CD4-positive, alpha-beta T cell (primary cell): ENCODE results near the gene NTM. TPM values are rescaled to one million over a fixed set of nuclear protein-coding genes. Genes with fewer than 3 reads are reported as not detected.

Experiments used
- ATAC-seq: fragments of 200-7000 bp; cut with Tn5 transposase; one replicate; pipeline ENCODE4 v1.10.0; 2022; ENCODE audit warnings: mild to moderate bottlenecking; ENCODE audit not compliant: poor library complexity
- CTCF ChIA-PET: fragments of 350-600 bp; sonication (Branson Sonifier 250); formaldehyde crosslinking; loops from one replicate; lab custom pipeline; 2021; ENCODE audit warnings: antibody characterized with exemption, inconsistent platforms; lab: Charles Lee
- POLR2A ChIA-PET: fragments of 350-600 bp; sonication (Branson Sonifier 250); formaldehyde crosslinking; loops from one replicate; lab custom pipeline; 2021; ENCODE audit warnings: antibody characterized with exemption, inconsistent platforms; lab: Charles Lee
- DNase-seq, 14 experiments: peaks; one replicate each; pipeline ENCODE4 v3.0.0-alpha.2; 2013 to 2020; ENCODE audit warnings: mixed read lengths in 2 of 14
- H3K27ac ChIP-seq, 2 donors: one replicate each; pipeline versions ENCODE4 v1.5.1 to v1.7.0; 2013; ENCODE audit warnings: low read length in 2 of 2, low read depth in 1 of 2, mild to moderate bottlenecking in 1 of 2
- H3K27me3 ChIP-seq, 2 experiments: 1 replicate in 1 of 2; 2 replicates in 1 of 2; pipeline versions ENCODE4 v1.6.1 to v1.7.0; 2013; ENCODE audit warnings: low read length in 2 of 2, control low read depth in 1 of 2, mild to moderate bottlenecking in 1 of 2, moderate library complexity in 1 of 2; ENCODE audit not compliant: insufficient read depth in 2 of 2, control insufficient read depth in 1 of 2
- H3K36me3 ChIP-seq: one replicate; pipeline ENCODE4 v1.6.1; 2013; ENCODE audit warnings: low read length, control low read depth; ENCODE audit not compliant: insufficient read depth
- H3K4me1 ChIP-seq: one replicate; pipeline ENCODE4 v1.6.1; 2013; ENCODE audit warnings: low read length, control low read depth; ENCODE audit not compliant: insufficient read depth
- H3K4me3 ChIP-seq: one replicate; pipeline ENCODE4 v1.5.1; 2013; ENCODE audit warnings: mild to moderate bottlenecking, low read length, moderate library complexity
- H3K9me3 ChIP-seq, 2 experiments: 1 replicate in 1 of 2; 2 replicates in 1 of 2; pipeline versions ENCODE4 v1.6.1 to v1.7.0; 2013; ENCODE audit warnings: low read length in 2 of 2, mild to moderate bottlenecking in 2 of 2, control low read depth in 1 of 2, moderate library complexity in 1 of 2; ENCODE audit not compliant: control insufficient read depth in 1 of 2, insufficient read depth in 1 of 2
- H3K27ac Mint-ChIP-seq: one replicate; pipeline ENCODE4 v1.8.0; 2020; ENCODE audit warnings: mixed read lengths
- H3K27me3 Mint-ChIP-seq: one replicate; pipeline ENCODE4 v1.8.0; 2021; ENCODE audit warnings: mixed read lengths
- H3K36me3 Mint-ChIP-seq: one replicate; pipeline ENCODE4 v1.8.0; 2021; ENCODE audit warnings: low read depth, mixed read lengths
- H3K4me1 Mint-ChIP-seq: one replicate; pipeline ENCODE4 v1.8.0; 2021; ENCODE audit warnings: low read depth, mixed read lengths
- H3K4me3 Mint-ChIP-seq: one replicate; pipeline ENCODE4 v1.8.0; 2020; ENCODE audit warnings: mild to moderate bottlenecking, mixed read lengths
- H3K9me3 Mint-ChIP-seq: one replicate; pipeline ENCODE4 v1.8.0; 2020; ENCODE audit warnings: mixed read lengths
- CTCF ChIP-seq: fragments of 200-600 bp; IDR thresholded peaks from one replicate; pipeline ENCODE4 v1.8.0; 2022; ENCODE audit warnings: antibody characterized with exemption, mild to moderate bottlenecking
- intact Hi-C, 2 experiments: fragments of 100-400 bp; cut with DNase I in 1 of 2; cut with micrococcal nuclease in 1 of 2; formaldehyde crosslinking; loops; one replicate each; pipeline versions ENCODE4 v1.15.1 to v1.9.0; 2023 to 2025; cut with DNase I, micrococcal nuclease
- total RNA-seq, 174 experiments: library from RNA in 2 of 174; stranded (reverse) in 2 of 174; gene quantifications; one replicate each; pipeline ENCODE4 v1.2.3 and lab custom pipeline; 2021 to 2026

The NTM gene
- total RNA-seq, 2 experiments from 2014 or later: not detected

GRCh38 chr11:132187814-132188213 is 817.4 kb downstream of the NTM start:
- CTCF ChIA-PET: no interaction called here

GRCh38 chr11:132196928-132197327 is 826.5 kb downstream of the NTM start:
- Mint-ChIP-seq H3K9me3 (peaks cover 7% of the 10 kb centered on the region), H3K36me3 (no peaks in the 10 kb centered on the region), H3K27me3 (no peaks in the 10 kb centered on the region), H3K4me1 (no peaks in the 10 kb centered on the region), H3K27ac (no peak overlapping the region), H3K4me3 (no peak overlapping the region)
- ChIA-PET CTCF (no interaction called here), POLR2A (no interaction called here)
- no peak for TF ChIP-seq CTCF
- H3K27ac ChIP-seq: no peak overlapping the region
- H3K27me3 ChIP-seq: no peaks in the 10 kb centered on the region
- H3K36me3 ChIP-seq: no peaks in the 10 kb centered on the region
- H3K9me3 ChIP-seq: no peaks in the 10 kb centered on the region
- intact Hi-C loops: no loop called here
- DNase-seq (no peak), ATAC-seq (no peak)
- no peak overlapping the region for H3K4me3 ChIP-seq
- no peaks in the 10 kb centered on the region for H3K4me1 ChIP-seq

More at GRCh38 chr11:132187814-132188213, 817.4 kb downstream of the NTM start:
- Mint-ChIP-seq H3K4me1 (no peaks in the 10 kb centered on the region), H3K4me3 (no peak overlapping the region), H3K27ac (no peak overlapping the region), H3K9me3 (peaks cover 5% of the 10 kb centered on the region), H3K27me3 (peaks cover 4% of the 10 kb centered on the region), H3K36me3 (no peaks in the 10 kb centered on the region)
- ATAC-seq (no peak), DNase-seq (no peak)
- no peaks in the 10 kb centered on the region for H3K4me1 ChIP-seq
- POLR2A ChIA-PET: no interaction called here
- no peak for TF ChIP-seq CTCF
- peaks cover 0 to 4% of the 10 kb centered on the region in 2 experiments for H3K9me3 ChIP-seq
- no peak overlapping the region for H3K27ac ChIP-seq
- no peak overlapping the region for H3K4me3 ChIP-seq
- no peaks in the 10 kb centered on the region for H3K27me3 ChIP-seq
- H3K36me3 ChIP-seq: no peaks in the 10 kb centered on the region
- intact Hi-C loops: no loop called here

- H3K36me3 ChIP-seq: no peaks in the 10 kb centered on the region
- H3K36me3 Mint-ChIP-seq: no peaks in the 10 kb centered on the region
- no peaks in the 10 kb centered on the region for H3K9me3 ChIP-seq
- H3K4me1 ChIP-seq: no peaks in the 10 kb centered on the region
- H3K27ac ChIP-seq: no peak overlapping the region
- no peak for ATAC-seq
- intact Hi-C loops: no loop called here
- H3K4me1 Mint-ChIP-seq: no peaks in the 10 kb centered on the region
- H3K4me3 Mint-ChIP-seq: no peak overlapping the region
- no peak overlapping the region for H3K4me3 ChIP-seq
- peaks cover 6% of the 10 kb centered on the region for H3K9me3 Mint-ChIP-seq
- no peaks in the 10 kb centered on the region for H3K27me3 ChIP-seq
- H3K27me3 Mint-ChIP-seq: no peaks in the 10 kb centered on the region
- DNase-seq: no peak
- ChIA-PET POLR2A (no interaction called here), CTCF (no interaction called here)
- TF ChIP-seq CTCF: no peak
- no peak overlapping the region for H3K27ac Mint-ChIP-seq
These were observed 830.0 kb downstream of the NTM start for GRCh38 chr11:132200353-132200936.
